Kidney tubule cell (primary cell): ENCODE data around the gene MRPL51.
A peak's percentile ranks its signal among the peaks of the same experiment; 100 is the strongest.
"Not testable (repeated sequence)": the region's sequence is repeated elsewhere in the genome, so short reads cannot be mapped to it uniquely, and the experiment has no call there.

Experiments used
- DNase-seq: peaks from one replicate; pipeline ENCODE4 v3.0.0-alpha.2; 2018; ENCODE audit warnings: low spot score

The MRPL51 gene

GRCh38 chr12:6532051-6532926, 39.2 kb upstream of the MRPL51 start:
- DNase-seq = peak; percentile 99

- DNase-seq = no peak
Measured at GRCh38 chr12:6530576-6531260, 37.7 kb upstream of the MRPL51 start.

- no peak for DNase-seq
Measured at GRCh38 chr12:6529291-6529737, 36.3 kb upstream of the MRPL51 start.

- no peak for DNase-seq
Measured at GRCh38 chr12:6528539-6529235, 35.6 kb upstream of the MRPL51 start.

GRCh38 chr12:6527711-6528110, 34.6 kb upstream of the MRPL51 start:
- no peak for DNase-seq

GRCh38 chr12:6526766-6527525, 33.9 kb upstream of the MRPL51 start:
- no peak for DNase-seq

GRCh38 chr12:6526201-6526600, 33.1 kb upstream of the MRPL51 start:
- no peak for DNase-seq

- DNase-seq = no peak
Measured at GRCh38 chr12:6524648-6525047, 31.6 kb upstream of the MRPL51 start.

- no peak for DNase-seq
Measured at GRCh38 chr12:6523708-6524107, 30.6 kb upstream of the MRPL51 start.

GRCh38 chr12:6522193-6522592, 29.1 kb upstream of the MRPL51 start:
- DNase-seq = no peak

GRCh38 chr12:6520186-6520585, 27.1 kb upstream of the MRPL51 start:
- no peak for DNase-seq

GRCh38 chr12:6508087-6508486, 15.0 kb upstream of the MRPL51 start:
- DNase-seq = no peak

GRCh38 chr12:6507102-6507998, 14.3 kb upstream of the MRPL51 start:
- DNase-seq = no peak

- no peak for DNase-seq
Measured at GRCh38 chr12:6500466-6500865, 7.4 kb upstream of the MRPL51 start.

GRCh38 chr12:6497291-6497690, 4.2 kb upstream of the MRPL51 start:
- not testable (repeated sequence) for DNase-seq

- no peak for DNase-seq
Measured at GRCh38 chr12:6494968-6495367, 1.9 kb upstream of the MRPL51 start.

GRCh38 chr12:6494258-6494743, 1.2 kb upstream of the MRPL51 start:
- peak; percentile 37 for DNase-seq

- peak; percentile 97 for DNase-seq
Measured at GRCh38 chr12:6493497-6494257, 615 bp upstream of the MRPL51 start, which contains the start of gene NCAPD2. NCAPD2 (plus strand) TSS chr12:6494102; CDS start chr12:6495099, 997 bp downstream.

- DNase-seq = not testable (repeated sequence)
Measured at GRCh38 chr12:6490673-6491072, 2.4 kb downstream of the MRPL51 start.

GRCh38 chr12:6489449-6489848, 3.6 kb downstream of the MRPL51 start:
- DNase-seq = no peak
